OCI-LY1 (cell line): ENCODE data around the gene ACSBG1.

ENCODE experiments used
- H2AFZ ChIP-seq: fragments of 200-600 bp; sonication (generic), shearing (Covaris generic); 2 replicates; pipeline ENCODE4 v1.6.0; 2014; ENCODE audit warnings: antibody characterized with exemption, mild to moderate bottlenecking, low read length
- H3F3A ChIP-seq: fragments of 200-600 bp; sonication (generic), shearing (Covaris generic); 2 replicates; pipeline ENCODE4 v1.6.0; 2014; ENCODE audit warnings: mild to moderate bottlenecking, antibody characterized with exemption, low read length, moderate library complexity; ENCODE audit not compliant: insufficient read depth
- H3K27ac ChIP-seq: fragments of 200-600 bp; sonication (generic); 2 replicates; pipeline ENCODE4 v1.5.1; 2014; ENCODE audit warnings: low read length, mixed run types, mild to moderate bottlenecking, low read depth; ENCODE audit not compliant: poor library complexity, severe bottlenecking
- H3K27me3 ChIP-seq: fragments of 200-600 bp; sonication (generic); 2 replicates; pipeline ENCODE4 v1.6.0; 2014; ENCODE audit warnings: antibody characterized with exemption, mild to moderate bottlenecking, low read length, moderate library complexity; ENCODE audit not compliant: insufficient read depth
- H3K36me3 ChIP-seq: fragments of 200-600 bp; sonication (generic); 2 replicates; pipeline ENCODE4 v1.6.1; 2014; ENCODE audit warnings: mild to moderate bottlenecking, antibody characterized with exemption, low read length, moderate library complexity, mixed read lengths; ENCODE audit not compliant: insufficient read depth
- H3K4me1 ChIP-seq: fragments of 200-600 bp; sonication (generic); 2 replicates; pipeline ENCODE4 v1.5.1; 2014; ENCODE audit warnings: mild to moderate bottlenecking, low read length, moderate library complexity; ENCODE audit not compliant: insufficient read depth, severe bottlenecking
- H3K4me2 ChIP-seq: fragments of 200-600 bp; sonication (generic), shearing (Covaris generic); 2 replicates; pipeline ENCODE4 v1.6.1; 2014; ENCODE audit warnings: low read length
- H3K4me3 ChIP-seq: fragments of 200-600 bp; sonication (generic); 2 replicates; pipeline ENCODE4 v1.5.1; 2014; ENCODE audit warnings: low read length, low read depth, mild to moderate bottlenecking, mixed read lengths; ENCODE audit not compliant: poor library complexity, severe bottlenecking
- H3K79me2 ChIP-seq: fragments of 200-600 bp; shearing (Covaris generic); 2 replicates; pipeline ENCODE4 v1.6.1; 2016; ENCODE audit warnings: mixed run types, low read length, mixed read lengths; ENCODE audit not compliant: insufficient read depth
- H3K9ac ChIP-seq: fragments of 200-600 bp; sonication (generic), shearing (Covaris generic); 2 replicates; pipeline ENCODE4 v1.6.1; 2014; ENCODE audit warnings: mild to moderate bottlenecking, low read length, mixed read lengths
- H3K9me2 ChIP-seq: fragments of 200-600 bp; sonication (generic), shearing (Covaris generic); 2 replicates; pipeline ENCODE4 v1.6.1; 2014; ENCODE audit warnings: low read depth, mild to moderate bottlenecking, low read length, mixed read lengths
- H3K9me3 ChIP-seq: fragments of 200-600 bp; shearing (Covaris generic); 2 replicates; pipeline ENCODE4 v1.6.1; 2014; ENCODE audit warnings: low read length, mixed read lengths
- H4K20me1 ChIP-seq: fragments of 200-600 bp; sonication (generic), shearing (Covaris generic); 2 replicates; pipeline ENCODE4 v1.6.0; 2016; ENCODE audit warnings: mild to moderate bottlenecking, low read length; ENCODE audit not compliant: insufficient read depth
- EZH2 ChIP-seq: fragments of 200-600 bp; sonication (generic), shearing (Covaris generic); IDR thresholded peaks from 2 replicates; pipeline ENCODE4 v1.8.0; 2017; ENCODE audit warnings: borderline replicate concordance, mixed run types, mild to moderate bottlenecking, antibody characterized with exemption, low read length, moderate library complexity, mixed read lengths
- TF ChIP-seq, protein P1 (sequence below): fragments of 200-600 bp; sonication (generic), shearing (Covaris generic); IDR thresholded peaks from 2 replicates; pipeline ENCODE4 v1.5.1; 2017; ENCODE audit warnings: mild to moderate bottlenecking, antibody characterized with exemption, low read length, moderate library complexity, mixed read lengths

The ACSBG1 gene

DNA sequence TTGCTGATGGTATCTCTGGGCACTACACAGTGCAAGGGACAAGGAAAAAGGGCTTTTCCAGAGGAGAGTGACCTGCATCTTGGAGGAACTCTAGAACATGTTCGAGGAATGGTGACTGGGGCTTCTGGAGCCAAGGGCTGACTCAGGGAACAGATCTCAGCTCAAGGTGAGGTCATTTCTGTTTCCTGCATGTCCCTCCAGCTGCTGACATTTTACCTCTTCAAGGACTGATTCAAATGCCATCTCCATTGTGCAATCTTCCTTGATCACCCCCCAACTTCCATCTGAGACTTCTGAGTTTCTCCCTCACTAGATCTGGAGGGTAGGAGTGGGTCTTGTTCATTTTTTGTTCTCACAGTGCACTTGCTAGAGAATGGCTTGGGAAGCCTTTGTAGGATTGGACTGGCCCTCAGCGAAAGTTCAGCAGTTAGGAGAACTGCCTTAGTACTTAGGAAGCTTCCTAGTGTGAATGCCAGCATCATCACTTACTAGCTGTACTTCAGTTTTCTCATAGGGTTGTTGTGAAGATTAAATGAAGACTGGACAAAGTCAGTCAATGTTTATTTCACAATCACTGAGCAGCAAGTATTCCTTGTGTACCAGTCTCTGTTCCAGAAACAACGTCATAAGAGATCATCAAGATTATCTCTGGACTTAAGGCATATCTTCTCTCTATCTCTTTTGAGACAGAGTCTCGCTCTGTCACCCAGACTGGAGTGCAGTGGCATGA lies 87.8 kb downstream of the ACSBG1 start:
- H3K27me3 ChIP-seq = no peaks in the 10 kb centered on the region
- H3K9me3 ChIP-seq = no peaks in the 10 kb centered on the region
- H3K36me3 ChIP-seq = no peaks in the 10 kb centered on the region
- no peaks in the 10 kb centered on the region for H3F3A ChIP-seq
- H3K9me2 ChIP-seq = no peaks in the 10 kb centered on the region
- no peak overlapping the region for H3K4me2 ChIP-seq
- no peak overlapping the region for H3K9ac ChIP-seq
- no peaks in the 10 kb centered on the region for H4K20me1 ChIP-seq
- H3K4me3 ChIP-seq = no peak overlapping the region
- H3K27ac ChIP-seq = no peak overlapping the region
- no peak overlapping the region for H2AFZ ChIP-seq
- no peak for TF ChIP-seq EZH2
- TF ChIP-seq, protein P1, sequence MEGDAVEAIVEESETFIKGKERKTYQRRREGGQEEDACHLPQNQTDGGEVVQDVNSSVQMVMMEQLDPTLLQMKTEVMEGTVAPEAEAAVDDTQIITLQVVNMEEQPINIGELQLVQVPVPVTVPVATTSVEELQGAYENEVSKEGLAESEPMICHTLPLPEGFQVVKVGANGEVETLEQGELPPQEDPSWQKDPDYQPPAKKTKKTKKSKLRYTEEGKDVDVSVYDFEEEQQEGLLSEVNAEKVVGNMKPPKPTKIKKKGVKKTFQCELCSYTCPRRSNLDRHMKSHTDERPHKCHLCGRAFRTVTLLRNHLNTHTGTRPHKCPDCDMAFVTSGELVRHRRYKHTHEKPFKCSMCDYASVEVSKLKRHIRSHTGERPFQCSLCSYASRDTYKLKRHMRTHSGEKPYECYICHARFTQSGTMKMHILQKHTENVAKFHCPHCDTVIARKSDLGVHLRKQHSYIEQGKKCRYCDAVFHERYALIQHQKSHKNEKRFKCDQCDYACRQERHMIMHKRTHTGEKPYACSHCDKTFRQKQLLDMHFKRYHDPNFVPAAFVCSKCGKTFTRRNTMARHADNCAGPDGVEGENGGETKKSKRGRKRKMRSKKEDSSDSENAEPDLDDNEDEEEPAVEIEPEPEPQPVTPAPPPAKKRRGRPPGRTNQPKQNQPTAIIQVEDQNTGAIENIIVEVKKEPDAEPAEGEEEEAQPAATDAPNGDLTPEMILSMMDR = no peak
- peaks cover 16% of the 10 kb centered on the region for H3K79me2 ChIP-seq
- peaks cover 22% of the 10 kb centered on the region for H3K4me1 ChIP-seq

DNA sequence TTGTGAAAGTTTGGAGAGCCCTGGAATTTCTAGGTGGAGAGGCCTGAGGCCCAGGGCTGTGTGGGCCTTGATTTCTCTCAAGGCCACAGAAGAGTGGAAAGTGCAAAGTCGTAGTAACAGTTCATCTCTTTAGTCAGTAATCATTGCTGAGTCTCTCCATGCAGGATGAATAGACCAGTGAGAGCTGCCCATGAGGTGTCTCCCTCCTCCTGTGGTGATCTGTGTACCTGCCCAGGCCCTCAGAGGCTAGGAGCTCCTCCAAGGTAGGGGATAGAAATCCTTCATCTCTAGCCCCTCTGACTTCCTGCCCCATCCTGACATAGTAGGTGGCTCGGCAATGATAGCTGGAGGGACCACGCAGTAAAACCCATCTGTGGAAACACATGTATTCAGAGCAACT lies 92.0 kb downstream of the ACSBG1 start:
- Histone ChIP-seq H3K27me3 (no peaks in the 10 kb centered on the region), H3K4me2 (no peak overlapping the region), H3K4me3 (no peak overlapping the region), H3K9me3 (no peaks in the 10 kb centered on the region), H3K9me2 (no peaks in the 10 kb centered on the region), H3K4me1 (no peaks in the 10 kb centered on the region), H2AFZ (no peak overlapping the region), H3K36me3 (no peaks in the 10 kb centered on the region), H3F3A (no peaks in the 10 kb centered on the region), H4K20me1 (no peaks in the 10 kb centered on the region), H3K27ac (no peak overlapping the region), H3K79me2 (no peaks in the 10 kb centered on the region), H3K9ac (no peak overlapping the region)
- TF ChIP-seq EZH2 = no peak
- TF ChIP-seq, protein P1 = no peak

DNA sequence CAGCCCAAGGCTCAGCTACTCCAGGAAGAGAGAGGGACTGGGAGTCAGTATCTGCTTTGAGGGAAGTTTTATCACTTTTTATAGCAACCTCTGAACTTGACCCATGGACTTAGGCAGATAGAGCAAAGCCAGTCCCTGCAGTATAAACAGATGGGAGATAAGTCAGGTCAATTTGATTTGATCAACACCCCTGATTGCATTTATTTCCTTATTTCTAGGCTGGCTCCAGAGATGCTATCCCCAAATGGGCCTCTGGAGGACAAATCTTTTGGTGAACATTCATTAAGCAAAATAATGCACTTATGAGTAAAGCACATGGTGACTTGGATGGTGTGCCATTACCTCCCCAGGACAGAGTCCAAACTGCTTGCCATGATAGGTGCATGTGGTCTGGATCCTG lies 94.1 kb downstream of the ACSBG1 start:
- Histone ChIP-seq H3K79me2 (no peaks in the 10 kb centered on the region), H3K4me2 (no peak overlapping the region), H3K9me3 (no peaks in the 10 kb centered on the region), H3K4me1 (no peaks in the 10 kb centered on the region), H3K36me3 (no peaks in the 10 kb centered on the region), H3K4me3 (no peak overlapping the region), H3K9ac (no peak overlapping the region), H3K27me3 (no peaks in the 10 kb centered on the region), H3K27ac (no peak overlapping the region), H2AFZ (no peak overlapping the region), H3F3A (no peaks in the 10 kb centered on the region), H4K20me1 (no peaks in the 10 kb centered on the region), H3K9me2 (no peaks in the 10 kb centered on the region)
- TF ChIP-seq, protein P1 = no peak
- TF ChIP-seq EZH2 = no peak
